Measurements from ENCODE around the gene CGB7.
"Not testable (repeated sequence)": the region's sequence is repeated elsewhere in the genome, so short reads cannot be mapped to it uniquely, and the experiment has no call there.

Gene CGB7

DNA sequence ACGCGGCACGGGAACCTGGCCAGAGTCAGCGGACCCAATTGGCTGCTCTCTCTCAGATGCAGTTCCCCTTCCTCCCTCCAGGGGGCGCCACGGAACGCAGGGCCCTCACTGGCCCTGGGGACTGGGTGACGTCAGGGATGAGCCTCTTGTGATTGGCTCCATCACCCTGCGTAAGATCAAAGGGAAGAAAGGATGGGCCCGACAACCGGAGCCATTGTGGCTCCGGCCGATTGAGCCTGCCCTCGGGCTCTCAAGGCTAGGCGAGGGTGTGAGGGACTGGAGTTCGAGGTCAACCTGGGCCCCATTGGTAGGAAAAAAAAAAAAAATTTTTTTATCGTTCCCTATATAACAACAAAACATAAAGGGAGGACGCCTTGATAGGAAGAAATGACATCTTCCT is 20.7 kb downstream of the CGB7 start, which contains the start of gene CGB1:
Gene CGB1, minus strand, starts transcription at position 81 of the 400 bp plus-strand sequence. CDS start 184 bp downstream, outside the sequence.
- POLR2A ChIA-PET (ENCODE audit: low non-redundant PET); H3K27ac ChIP-seq; DNase-seq (ENCODE audit: low spot score); CTCF ChIA-PET: not testable (repeated sequence)
- TF ChIP-seq, protein P1, sequence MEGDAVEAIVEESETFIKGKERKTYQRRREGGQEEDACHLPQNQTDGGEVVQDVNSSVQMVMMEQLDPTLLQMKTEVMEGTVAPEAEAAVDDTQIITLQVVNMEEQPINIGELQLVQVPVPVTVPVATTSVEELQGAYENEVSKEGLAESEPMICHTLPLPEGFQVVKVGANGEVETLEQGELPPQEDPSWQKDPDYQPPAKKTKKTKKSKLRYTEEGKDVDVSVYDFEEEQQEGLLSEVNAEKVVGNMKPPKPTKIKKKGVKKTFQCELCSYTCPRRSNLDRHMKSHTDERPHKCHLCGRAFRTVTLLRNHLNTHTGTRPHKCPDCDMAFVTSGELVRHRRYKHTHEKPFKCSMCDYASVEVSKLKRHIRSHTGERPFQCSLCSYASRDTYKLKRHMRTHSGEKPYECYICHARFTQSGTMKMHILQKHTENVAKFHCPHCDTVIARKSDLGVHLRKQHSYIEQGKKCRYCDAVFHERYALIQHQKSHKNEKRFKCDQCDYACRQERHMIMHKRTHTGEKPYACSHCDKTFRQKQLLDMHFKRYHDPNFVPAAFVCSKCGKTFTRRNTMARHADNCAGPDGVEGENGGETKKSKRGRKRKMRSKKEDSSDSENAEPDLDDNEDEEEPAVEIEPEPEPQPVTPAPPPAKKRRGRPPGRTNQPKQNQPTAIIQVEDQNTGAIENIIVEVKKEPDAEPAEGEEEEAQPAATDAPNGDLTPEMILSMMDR (conservative IDR thresholded peaks at IDR 0.05; ENCODE audit: low read depth) = peak; percentile 52

GRCh38 chr19:49031642-49032301 is 25.8 kb downstream of the CGB7 start, which contains the start of gene CGB2:
Gene CGB2 (plus strand): TSS chr19:49031890. CDS start chr19:49032096, 206 bp downstream.
- DNase-seq (ENCODE audit: low spot score); POLR2A ChIA-PET (ENCODE audit: low non-redundant PET); H3K27ac ChIP-seq: not testable (repeated sequence)
- TF ChIP-seq, protein P1 (conservative IDR thresholded peaks at IDR 0.05; ENCODE audit: low read depth) = peak; percentile 60
- CTCF ChIA-PET = interaction anchor here (0.6 kb wide), 3 partner anchors 44 to 335 kb away, joined by 3 to 7 read pairs (median 5); no protein-coding TSS in a partner anchor

GRCh38 chr19:49030323-49030722 is 27.2 kb downstream of the CGB7 start:
- POLR2A ChIA-PET (ENCODE audit: low non-redundant PET); DNase-seq (ENCODE audit: low spot score); CTCF ChIA-PET; H3K27ac ChIP-seq: not testable (repeated sequence)

DNA sequence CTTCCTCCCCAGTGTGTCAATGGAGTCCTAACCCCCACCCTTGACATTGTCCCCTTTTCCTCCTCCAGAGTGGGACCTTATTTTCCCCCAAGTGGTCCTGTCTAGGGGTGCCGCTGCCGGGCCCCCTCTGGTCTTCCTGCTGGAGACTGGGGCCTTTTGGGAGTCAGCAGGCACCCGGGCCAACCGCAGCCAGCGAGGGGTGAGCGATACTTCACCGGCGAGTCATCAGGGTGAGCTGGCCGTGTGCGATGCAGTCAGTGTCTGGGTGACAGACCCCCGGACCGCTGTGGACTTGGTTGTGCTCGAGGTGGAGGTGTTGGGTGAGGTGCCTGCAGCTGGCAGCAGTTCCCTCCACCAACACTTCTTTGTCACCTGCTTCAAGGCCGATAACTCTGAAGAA is 27.8 kb downstream of the CGB7 start:
- DNase-seq (ENCODE audit: low spot score); H3K27ac ChIP-seq; CTCF ChIA-PET; POLR2A ChIA-PET (ENCODE audit: low non-redundant PET): not testable (repeated sequence)

- H3K27ac ChIP-seq; DNase-seq (ENCODE audit: low spot score); POLR2A ChIA-PET (ENCODE audit: low non-redundant PET); CTCF ChIA-PET: not testable (repeated sequence)
These were observed 28.9 kb downstream of the CGB7 start for GRCh38 chr19:49028686-49029085.

DNA sequence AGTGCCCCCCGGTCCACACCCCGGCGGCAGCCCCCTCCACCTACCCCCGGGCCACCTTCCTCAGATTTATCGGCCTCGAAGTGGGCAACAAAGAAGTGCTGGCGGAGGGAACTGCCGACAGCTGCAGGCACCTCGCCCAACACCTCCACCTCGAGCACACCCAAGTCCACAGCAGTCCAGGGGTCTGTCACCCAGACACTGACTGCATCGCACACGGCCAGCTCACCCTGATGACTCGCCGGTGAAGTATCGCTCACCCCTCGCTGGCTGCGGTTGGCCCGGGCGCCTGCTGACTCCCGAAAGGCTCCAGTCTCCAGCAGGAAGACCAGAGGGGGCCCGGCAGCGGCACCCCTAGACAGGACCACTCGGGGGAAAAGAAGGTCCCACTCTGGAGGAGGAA is 31.9 kb downstream of the CGB7 start:
- DNase-seq (ENCODE audit: low spot score); POLR2A ChIA-PET (ENCODE audit: low non-redundant PET); H3K27ac ChIP-seq; CTCF ChIA-PET: not testable (repeated sequence)

- CTCF ChIA-PET; DNase-seq (ENCODE audit: low spot score); H3K27ac ChIP-seq; POLR2A ChIA-PET (ENCODE audit: low non-redundant PET): not testable (repeated sequence)
These were observed 32.5 kb downstream of the CGB7 start for GRCh38 chr19:49025088-49025487.

GRCh38 chr19:49024233-49024632 is 33.3 kb downstream of the CGB7 start, which contains the start of gene CGB3:
Gene CGB3 (minus strand): TSS chr19:49024333. CDS start chr19:49023971, 362 bp downstream.
- H3K27ac ChIP-seq; POLR2A ChIA-PET (ENCODE audit: low non-redundant PET); CTCF ChIA-PET; DNase-seq (ENCODE audit: low spot score): not testable (repeated sequence)

- DNase-seq (ENCODE audit: low spot score) = no peak
- POLR2A ChIA-PET (ENCODE audit: low non-redundant PET) = no interaction called here
- CTCF ChIA-PET = no interaction called here
- TF ChIP-seq, protein P1 (conservative IDR thresholded peaks at IDR 0.05; ENCODE audit: low read depth) = no peak
- H3K27ac ChIP-seq = no peak overlapping the region
These were observed 35.4 kb downstream of the CGB7 start for GRCh38 chr19:49022116-49022515.

Data from RWPE1 (cell line).